Upper lobe of left lung (tissue), 6 donors: ENCODE measurements around the gene ZNF143. TPM values are rescaled to one million over a fixed set of nuclear protein-coding genes. Genes with fewer than 3 reads are reported as not detected.

ENCODE experiments used
- ATAC-seq, 2 donors: fragments of 200-7000 bp; cut with Tn5 transposase; one replicate each; pipeline ENCODE4 v1.9.1; 2022; ENCODE audit warnings: mild to moderate bottlenecking in 2 of 2, moderate library complexity in 2 of 2; ENCODE audit not compliant: low FRiP score in 2 of 2
- DNase-seq, 2 donors: peaks; one replicate each; pipeline ENCODE4 v3.0.0-alpha.2; 2019 to 2020
- H3K27ac ChIP-seq, 4 donors: fragments of 200-600 bp; sonication (generic); one replicate each; pipeline ENCODE4 v1.5.1; 2016 to 2019
- H3K27me3 ChIP-seq, 4 donors: fragments of 200-600 bp; sonication (generic); one replicate each; pipeline ENCODE4 v1.5.1; 2017 to 2019
- H3K36me3 ChIP-seq, 4 donors: fragments of 200-600 bp; sonication (generic); one replicate each; pipeline ENCODE4 v1.5.1; 2016 to 2019
- H3K4me1 ChIP-seq, 4 donors: fragments of 200-600 bp; sonication (generic); one replicate each; pipeline ENCODE4 v1.5.1; 2018 to 2019
- H3K4me3 ChIP-seq, 4 donors: fragments of 200-600 bp; sonication (generic); one replicate each; pipeline ENCODE4 v1.5.1; 2017 to 2019; ENCODE audit warnings: mild to moderate bottlenecking in 2 of 4, moderate library complexity in 1 of 4
- H3K9me3 ChIP-seq, 4 donors: fragments of 200-600 bp; sonication (generic); one replicate each; pipeline ENCODE4 v1.5.1; 2018 to 2019
- EP300 ChIP-seq, 4 donors: sonication (generic); formaldehyde crosslinking; IDR thresholded peaks; one replicate each; pipeline ENCODE4 v1.5.1; 2017; ENCODE audit warnings: antibody characterized with exemption in 4 of 4, control low read depth in 2 of 4
- POLR2A ChIP-seq, 4 donors: fragments of 450-650 bp; IDR thresholded peaks; one replicate each; pipeline ENCODE4 v1.5.1; 2016 to 2017; ENCODE audit warnings: antibody characterized with exemption in 4 of 4, mild to moderate bottlenecking in 2 of 4
- POLR2AphosphoS5 ChIP-seq, 2 donors: sonication (generic); formaldehyde crosslinking; IDR thresholded peaks; one replicate each; pipeline ENCODE4 v1.5.1; 2017; ENCODE audit warnings: antibody characterized with exemption in 2 of 2
- WGBS, 2 donors: methylation state at CpG; one replicate each; pipeline ENCODE4 v1.1.5; 2017 to 2018; 5-methylcytosine and 5-hydroxymethylcytosine counted together
- total RNA-seq, 6 donors: library from RNA; depleted of rRNA in 4 of 6; stranded (reverse); fragments of >200 nt in 4 of 6; gene quantifications; one replicate each; pipeline versions ENCODE4 v1.1.0 to v1.2.1, GENCODE V29; 2016 to 2021
- TF ChIP-seq, protein P1 (sequence below), 6 experiments: fragments of 450-650 bp in 4 of 6; fragments of 200-600 bp in 2 of 6; sonication (generic) in 2 of 6; IDR thresholded peaks; one replicate each; pipeline ENCODE4 v1.5.1; 2016 to 2019; ENCODE audit warnings: antibody characterized with exemption in 6 of 6
- donor health status: DM: no; HTN: no; CAD: no; lungs with moderate emphysema.
- donor health status: DM: no; HTN: yes; CAD: no; lungs with severe emphysema.

The ZNF143 gene
- total RNA-seq, 6 donors from 2014 or later: 17.5 to 45.1 (median 23.9) TPM

DNA sequence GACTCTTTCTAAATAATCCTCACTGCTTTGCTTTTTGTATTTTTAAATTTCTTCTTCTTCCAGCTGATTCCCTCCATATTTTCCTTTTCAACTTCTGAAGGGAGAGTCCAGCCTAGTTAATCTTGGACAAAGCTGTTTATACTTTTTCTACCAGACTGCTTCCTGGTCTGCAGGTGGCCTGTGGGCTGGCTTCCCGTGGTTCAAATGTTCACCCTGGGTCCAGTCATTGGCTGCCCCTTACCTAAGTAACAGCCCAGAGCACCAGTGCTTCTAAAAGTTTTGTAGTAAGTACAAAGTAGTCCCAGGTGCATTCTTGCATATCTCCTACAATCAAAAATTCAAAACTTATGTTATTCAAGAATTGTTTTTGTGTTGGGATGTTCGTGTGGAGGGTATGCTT is 19.1 kb downstream of the ZNF143 start:
- Histone ChIP-seq H3K4me3 (no peak overlapping the region), H3K27ac (no peak overlapping the region), H3K27me3 (no peaks in the 10 kb centered on the region), H3K36me3 (peaks cover 19 to 82% (median 40%) of the 10 kb centered on the region in 4 donors), H3K4me1 (no peaks in the 10 kb centered on the region), H3K9me3 (no peaks in the 10 kb centered on the region)
- no peak for TF ChIP-seq EP300 (IDR thresholded peaks at IDR 0.05)
- TF ChIP-seq POLR2AphosphoS5 (IDR thresholded peaks at IDR 0.05): no peak
- no peak for TF ChIP-seq POLR2A (IDR thresholded peaks at IDR 0.05)
- TF ChIP-seq, protein P1, sequence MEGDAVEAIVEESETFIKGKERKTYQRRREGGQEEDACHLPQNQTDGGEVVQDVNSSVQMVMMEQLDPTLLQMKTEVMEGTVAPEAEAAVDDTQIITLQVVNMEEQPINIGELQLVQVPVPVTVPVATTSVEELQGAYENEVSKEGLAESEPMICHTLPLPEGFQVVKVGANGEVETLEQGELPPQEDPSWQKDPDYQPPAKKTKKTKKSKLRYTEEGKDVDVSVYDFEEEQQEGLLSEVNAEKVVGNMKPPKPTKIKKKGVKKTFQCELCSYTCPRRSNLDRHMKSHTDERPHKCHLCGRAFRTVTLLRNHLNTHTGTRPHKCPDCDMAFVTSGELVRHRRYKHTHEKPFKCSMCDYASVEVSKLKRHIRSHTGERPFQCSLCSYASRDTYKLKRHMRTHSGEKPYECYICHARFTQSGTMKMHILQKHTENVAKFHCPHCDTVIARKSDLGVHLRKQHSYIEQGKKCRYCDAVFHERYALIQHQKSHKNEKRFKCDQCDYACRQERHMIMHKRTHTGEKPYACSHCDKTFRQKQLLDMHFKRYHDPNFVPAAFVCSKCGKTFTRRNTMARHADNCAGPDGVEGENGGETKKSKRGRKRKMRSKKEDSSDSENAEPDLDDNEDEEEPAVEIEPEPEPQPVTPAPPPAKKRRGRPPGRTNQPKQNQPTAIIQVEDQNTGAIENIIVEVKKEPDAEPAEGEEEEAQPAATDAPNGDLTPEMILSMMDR (IDR thresholded peaks at IDR 0.05): no peak
- no peak for DNase-seq
- no peak for ATAC-seq
- 77 to 86% methylated on average over 2 of the region's 2 CpGs for WGBS, 2 donors

DNA sequence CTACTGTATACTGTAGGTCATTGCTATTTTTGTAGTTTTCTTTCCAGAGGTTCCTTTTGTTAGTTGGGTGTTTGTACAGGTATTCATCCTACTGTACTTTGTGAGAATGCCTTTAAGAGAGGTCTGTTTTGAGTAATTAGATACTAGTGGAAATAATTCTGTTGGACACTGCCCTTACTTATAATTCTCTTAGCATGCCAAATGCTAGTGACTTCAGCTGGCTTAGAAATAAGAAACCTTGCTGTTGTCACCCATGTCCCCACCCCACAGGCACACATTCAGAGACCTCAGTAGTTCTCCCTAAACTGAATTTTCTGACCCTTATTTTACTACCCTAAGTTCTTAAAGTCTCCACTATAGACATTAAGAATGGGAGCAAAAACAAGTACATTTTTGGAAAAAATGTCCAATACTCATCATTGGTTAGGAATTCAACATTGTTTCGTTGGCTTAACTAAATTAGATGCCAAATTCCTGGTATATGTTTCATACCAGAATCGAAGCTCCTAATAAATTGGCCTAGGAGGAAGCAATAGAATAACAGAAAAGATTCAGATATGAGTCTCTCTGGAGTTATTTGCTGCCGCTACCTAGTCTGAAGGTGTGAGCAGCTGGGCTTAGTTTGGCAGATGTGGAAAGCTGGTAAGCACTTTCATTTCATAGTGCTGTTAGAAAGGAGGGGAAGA is 28.4 kb downstream of the ZNF143 start:
- Histone ChIP-seq H3K4me1 (no peaks in the 10 kb centered on the region), H3K27ac (no peak overlapping the region), H3K4me3 (no peak overlapping the region), H3K27me3 (no peaks in the 10 kb centered on the region), H3K9me3 (no peaks in the 10 kb centered on the region), H3K36me3 (peaks cover 0 to 86% (median 35%) of the 10 kb centered on the region in 4 donors)
- DNase-seq (no peak), ATAC-seq (no peak)
- 85 to 98% methylated on average over 3 of the region's 3 CpGs for WGBS, 2 donors
- TF ChIP-seq, protein P1 (IDR thresholded peaks at IDR 0.05): no peak
- no peak for TF ChIP-seq POLR2AphosphoS5 (IDR thresholded peaks at IDR 0.05)
- no peak for TF ChIP-seq EP300 (IDR thresholded peaks at IDR 0.05)
- no peak for TF ChIP-seq POLR2A (IDR thresholded peaks at IDR 0.05)

DNA sequence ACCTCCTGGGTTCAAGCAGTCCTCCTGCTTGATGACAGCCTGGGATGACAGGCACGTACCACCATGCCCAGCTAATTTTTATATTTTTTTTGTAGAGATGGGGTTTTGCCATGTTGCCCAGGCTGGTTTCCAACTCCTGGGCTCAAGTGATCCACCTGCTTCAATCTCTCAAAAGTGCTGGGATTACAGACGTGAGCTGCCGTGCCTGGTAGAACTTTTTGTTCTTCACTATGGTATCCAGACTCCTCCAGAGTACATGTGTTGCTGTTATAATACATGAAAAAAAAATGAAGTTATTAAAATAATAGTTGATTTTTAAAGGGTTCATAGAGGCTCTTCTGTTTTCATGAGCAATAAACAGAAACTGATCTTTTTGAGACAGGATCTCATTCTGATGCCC is 29.6 kb downstream of the ZNF143 start:
- no peak for DNase-seq
- TF ChIP-seq, protein P1 (IDR thresholded peaks at IDR 0.05): no peak
- TF ChIP-seq EP300 (IDR thresholded peaks at IDR 0.05): no peak
- TF ChIP-seq POLR2A (IDR thresholded peaks at IDR 0.05): no peak
- TF ChIP-seq POLR2AphosphoS5 (IDR thresholded peaks at IDR 0.05): no peak
- Histone ChIP-seq H3K36me3 (peaks cover 3 to 88% (median 44%) of the 10 kb centered on the region in 4 donors), H3K9me3 (no peaks in the 10 kb centered on the region), H3K4me3 (no peak overlapping the region), H3K27ac (no peak overlapping the region), H3K27me3 (no peaks in the 10 kb centered on the region), H3K4me1 (no peaks in the 10 kb centered on the region)
- 94 to 98% methylated on average over 3 of the region's 3 CpGs for WGBS, 2 donors
- no peak for ATAC-seq

DNA sequence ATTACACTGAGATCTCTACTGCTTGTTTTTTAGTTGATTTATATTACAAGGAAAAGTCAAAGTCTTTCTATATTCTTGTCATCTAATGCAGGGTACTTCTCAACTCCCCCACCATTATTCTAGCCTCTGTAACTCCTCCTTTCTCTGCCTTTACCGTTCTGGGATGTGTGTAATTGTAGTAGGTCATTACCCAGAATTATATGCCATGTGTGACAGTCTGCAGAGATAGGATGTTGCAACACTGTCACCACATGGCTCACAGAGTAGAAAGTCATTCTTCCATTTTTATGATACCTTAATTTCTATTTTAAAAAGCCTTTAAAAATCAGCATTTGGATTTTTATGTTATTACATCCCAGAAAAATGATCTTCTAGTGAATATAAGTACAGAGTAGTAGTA is 32.7 kb downstream of the ZNF143 start:
- Histone ChIP-seq H3K9me3 (no peaks in the 10 kb centered on the region), H3K4me3 (no peak overlapping the region), H3K27ac (no peak overlapping the region), H3K27me3 (no peaks in the 10 kb centered on the region), H3K36me3 (peaks cover 14 to 90% (median 58%) of the 10 kb centered on the region in 4 donors), H3K4me1 (no peaks in the 10 kb centered on the region)
- 41 to 42% methylated on average over 1 of the region's 1 CpG for WGBS, 2 donors
- ATAC-seq: no peak
- no peak for TF ChIP-seq POLR2A (IDR thresholded peaks at IDR 0.05)
- no peak for TF ChIP-seq EP300 (IDR thresholded peaks at IDR 0.05)
- no peak for DNase-seq

DNA sequence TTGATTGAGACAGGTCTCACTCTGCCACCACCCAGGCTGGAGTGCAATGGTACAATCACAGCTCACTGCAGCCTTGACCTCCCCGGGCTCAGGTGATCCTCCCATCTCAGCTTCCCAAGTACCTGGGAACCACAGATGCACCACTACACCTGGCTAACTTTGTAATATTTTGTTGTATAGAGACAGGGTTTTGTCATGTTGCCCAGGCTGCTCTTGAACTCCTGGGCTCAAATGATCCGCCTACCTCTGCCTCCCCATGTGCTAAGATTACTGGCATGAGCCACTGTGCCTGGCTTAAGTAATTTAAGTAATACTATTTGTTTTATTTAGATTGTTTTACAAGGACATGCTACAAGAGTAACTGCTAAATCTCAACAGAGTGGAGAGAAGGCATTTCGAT is 33.5 kb downstream of the ZNF143 start:
- Histone ChIP-seq H3K36me3 (peaks cover 14 to 90% (median 59%) of the 10 kb centered on the region in 4 donors), H3K4me3 (no peak overlapping the region), H3K27ac (no peak overlapping the region), H3K4me1 (no peaks in the 10 kb centered on the region), H3K9me3 (no peaks in the 10 kb centered on the region), H3K27me3 (no peaks in the 10 kb centered on the region)
- 89 to 98% methylated on average over 3 of the region's 3 CpGs for WGBS, 2 donors
- DNase-seq: no peak
- TF ChIP-seq EP300 (IDR thresholded peaks at IDR 0.05) (no peak), POLR2A (IDR thresholded peaks at IDR 0.05) (no peak), POLR2AphosphoS5 (IDR thresholded peaks at IDR 0.05) (no peak)
- TF ChIP-seq, protein P1 (IDR thresholded peaks at IDR 0.05): no peak
- ATAC-seq: no peak
